ENCODE results near the gene CFAP77.

The CFAP77 gene

GRCh38 chr9:132596200-132596599 lies 186.2 kb downstream of the CFAP77 start:
- H3K4me3 ChIP-seq (IDR thresholded peaks at IDR 0.05; ENCODE audit: insufficient read depth, low read depth, low read length) = no peak overlapping the region
- no peaks in the 10 kb centered on the region for H3K36me3 ChIP-seq (ENCODE audit: insufficient read depth)
- no peak overlapping the region for H3K27ac ChIP-seq
- no peak for TF ChIP-seq CTCF (conservative IDR thresholded peaks at IDR 0.05; ENCODE audit: low read depth, low read length)
- no peak overlapping the region for H3K9ac ChIP-seq
- H4K20me1 ChIP-seq (ENCODE audit: insufficient read depth) = no peaks in the 10 kb centered on the region
- H2AFZ ChIP-seq (ENCODE audit: low read depth) = no peak overlapping the region
- H3K79me2 ChIP-seq (ENCODE audit: insufficient read depth, low read depth) = no peaks in the 10 kb centered on the region
- H3K4me2 ChIP-seq = no peak overlapping the region
- H3K27me3 ChIP-seq (ENCODE audit: insufficient read depth, low read depth) = no peaks in the 10 kb centered on the region
- H3K4me1 ChIP-seq (ENCODE audit: low read depth, poor library complexity, severe bottlenecking) = no peaks in the 10 kb centered on the region

GRCh38 chr9:132597073-132597775 lies 187.2 kb downstream of the CFAP77 start:
- no peaks in the 10 kb centered on the region for H3K27me3 ChIP-seq (ENCODE audit: insufficient read depth, low read depth)
- no peaks in the 10 kb centered on the region for H4K20me1 ChIP-seq (ENCODE audit: insufficient read depth)
- no peak for TF ChIP-seq CTCF (conservative IDR thresholded peaks at IDR 0.05; ENCODE audit: low read depth, low read length)
- H3K9ac ChIP-seq = no peak overlapping the region
- peaks cover 4% of the 10 kb centered on the region for H3K4me1 ChIP-seq (ENCODE audit: low read depth, poor library complexity, severe bottlenecking)
- H3K36me3 ChIP-seq (ENCODE audit: insufficient read depth) = 0 out of 2 replicates have a peak, but pooled peaks cover 4% of the 10 kb centered on the region
- no peak overlapping the region for H3K4me2 ChIP-seq
- no peak overlapping the region for H3K27ac ChIP-seq
- no peak overlapping the region for H2AFZ ChIP-seq (ENCODE audit: low read depth)
- H3K79me2 ChIP-seq (ENCODE audit: insufficient read depth, low read depth) = no peaks in the 10 kb centered on the region
- no peak overlapping the region for H3K4me3 ChIP-seq (IDR thresholded peaks at IDR 0.05; ENCODE audit: insufficient read depth, low read depth, low read length)

GRCh38 chr9:132600326-132600984 lies 190.4 kb downstream of the CFAP77 start:
- no peak overlapping the region for H2AFZ ChIP-seq (ENCODE audit: low read depth)
- H3K27ac ChIP-seq = no peak overlapping the region
- no peak overlapping the region for H3K9ac ChIP-seq
- H4K20me1 ChIP-seq (ENCODE audit: insufficient read depth) = no peaks in the 10 kb centered on the region
- no peak overlapping the region for H3K4me3 ChIP-seq (IDR thresholded peaks at IDR 0.05; ENCODE audit: insufficient read depth, low read depth, low read length)
- H3K27me3 ChIP-seq (ENCODE audit: insufficient read depth, low read depth) = no peaks in the 10 kb centered on the region
- peaks cover 35% of the 10 kb centered on the region for H3K4me1 ChIP-seq (ENCODE audit: low read depth, poor library complexity, severe bottlenecking)
- H3K36me3 ChIP-seq (ENCODE audit: insufficient read depth) = 0 out of 2 replicates have a peak, but pooled peaks cover 4% of the 10 kb centered on the region
- no peaks in the 10 kb centered on the region for H3K79me2 ChIP-seq (ENCODE audit: insufficient read depth, low read depth)
- TF ChIP-seq CTCF (conservative IDR thresholded peaks at IDR 0.05; ENCODE audit: low read depth, low read length) = no peak
- H3K4me2 ChIP-seq = no peak overlapping the region

GRCh38 chr9:132602207-132602606 lies 192.2 kb downstream of the CFAP77 start:
- Histone ChIP-seq H3K4me3 (IDR thresholded peaks at IDR 0.05; ENCODE audit: insufficient read depth, low read depth, low read length) (no peak overlapping the region), H3K27ac (no peak overlapping the region), H3K9ac (no peak overlapping the region), H4K20me1 (ENCODE audit: insufficient read depth) (no peaks in the 10 kb centered on the region), H3K79me2 (ENCODE audit: insufficient read depth, low read depth) (no peaks in the 10 kb centered on the region), H3K4me2 (no peak overlapping the region), H2AFZ (ENCODE audit: low read depth) (no peak overlapping the region), H3K4me1 (ENCODE audit: low read depth, poor library complexity, severe bottlenecking) (peaks cover 53% of the 10 kb centered on the region), H3K36me3 (ENCODE audit: insufficient read depth) (0 out of 2 replicates have a peak, but pooled peaks cover 4% of the 10 kb centered on the region), H3K27me3 (ENCODE audit: insufficient read depth, low read depth) (no peaks in the 10 kb centered on the region)
- no peak for TF ChIP-seq CTCF (conservative IDR thresholded peaks at IDR 0.05; ENCODE audit: low read depth, low read length)

Measured in KMS-11 (cell line).